ENCODE data around the gene SLC25A44. TPM values are rescaled to one million over a fixed set of nuclear protein-coding genes. Genes with fewer than 3 reads are reported as not detected.
A peak's percentile ranks its signal among the peaks of the same experiment; 100 is the strongest.

SLC25A44 gene
- total RNA-seq, 4 donors from 2014 or later = 9.2 to 19.5 (median 18.5) TPM

DNA sequence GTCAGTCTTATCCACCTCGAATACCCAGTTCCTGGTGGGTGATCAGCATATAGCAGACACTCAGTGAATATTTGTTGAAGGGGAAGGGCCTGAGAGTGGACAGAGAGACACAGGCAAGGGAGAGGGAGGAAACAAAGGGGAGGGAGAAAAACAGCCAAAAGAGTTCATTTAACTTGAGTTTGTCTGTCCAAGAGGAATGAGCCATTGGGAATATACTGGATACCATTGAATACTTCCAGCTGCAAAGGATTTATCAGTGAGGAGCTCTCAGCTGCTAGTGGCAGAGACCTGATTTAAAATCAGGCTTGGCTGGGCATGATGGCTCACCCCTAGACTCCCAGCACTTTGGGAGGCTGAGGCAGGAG is 36.6 kb downstream of the SLC25A44 start:
- TF ChIP-seq, protein P1, sequence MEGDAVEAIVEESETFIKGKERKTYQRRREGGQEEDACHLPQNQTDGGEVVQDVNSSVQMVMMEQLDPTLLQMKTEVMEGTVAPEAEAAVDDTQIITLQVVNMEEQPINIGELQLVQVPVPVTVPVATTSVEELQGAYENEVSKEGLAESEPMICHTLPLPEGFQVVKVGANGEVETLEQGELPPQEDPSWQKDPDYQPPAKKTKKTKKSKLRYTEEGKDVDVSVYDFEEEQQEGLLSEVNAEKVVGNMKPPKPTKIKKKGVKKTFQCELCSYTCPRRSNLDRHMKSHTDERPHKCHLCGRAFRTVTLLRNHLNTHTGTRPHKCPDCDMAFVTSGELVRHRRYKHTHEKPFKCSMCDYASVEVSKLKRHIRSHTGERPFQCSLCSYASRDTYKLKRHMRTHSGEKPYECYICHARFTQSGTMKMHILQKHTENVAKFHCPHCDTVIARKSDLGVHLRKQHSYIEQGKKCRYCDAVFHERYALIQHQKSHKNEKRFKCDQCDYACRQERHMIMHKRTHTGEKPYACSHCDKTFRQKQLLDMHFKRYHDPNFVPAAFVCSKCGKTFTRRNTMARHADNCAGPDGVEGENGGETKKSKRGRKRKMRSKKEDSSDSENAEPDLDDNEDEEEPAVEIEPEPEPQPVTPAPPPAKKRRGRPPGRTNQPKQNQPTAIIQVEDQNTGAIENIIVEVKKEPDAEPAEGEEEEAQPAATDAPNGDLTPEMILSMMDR (IDR thresholded peaks at IDR 0.05 in 4 of 5, conservative IDR thresholded peaks at IDR 0.05 in 1 of 5) = no peak
- no peak for TF ChIP-seq POLR2A (IDR thresholded peaks at IDR 0.05)
- Histone ChIP-seq H3K9me3 (no peaks in the 10 kb centered on the region), H3K4me3 (no peak overlapping the region), H3K4me1 (peaks cover 0 to 5% of the 10 kb centered on the region in 2 donors), H3K27ac (no peak overlapping the region), H3K27me3 (no peaks in the 10 kb centered on the region), H3K36me3 (peaks cover 0 to 18% of the 10 kb centered on the region in 2 donors)
- no peak for DNase-seq
- intact Hi-C loops (cut with DNase I; ENCODE audit: low total_unique reads) (no loop called here), in situ Hi-C loops (cut with MboI; ENCODE audit: low sequenced_read_pairs in 4 of 4) (no loop called here)
- ATAC-seq = no peak

DNA sequence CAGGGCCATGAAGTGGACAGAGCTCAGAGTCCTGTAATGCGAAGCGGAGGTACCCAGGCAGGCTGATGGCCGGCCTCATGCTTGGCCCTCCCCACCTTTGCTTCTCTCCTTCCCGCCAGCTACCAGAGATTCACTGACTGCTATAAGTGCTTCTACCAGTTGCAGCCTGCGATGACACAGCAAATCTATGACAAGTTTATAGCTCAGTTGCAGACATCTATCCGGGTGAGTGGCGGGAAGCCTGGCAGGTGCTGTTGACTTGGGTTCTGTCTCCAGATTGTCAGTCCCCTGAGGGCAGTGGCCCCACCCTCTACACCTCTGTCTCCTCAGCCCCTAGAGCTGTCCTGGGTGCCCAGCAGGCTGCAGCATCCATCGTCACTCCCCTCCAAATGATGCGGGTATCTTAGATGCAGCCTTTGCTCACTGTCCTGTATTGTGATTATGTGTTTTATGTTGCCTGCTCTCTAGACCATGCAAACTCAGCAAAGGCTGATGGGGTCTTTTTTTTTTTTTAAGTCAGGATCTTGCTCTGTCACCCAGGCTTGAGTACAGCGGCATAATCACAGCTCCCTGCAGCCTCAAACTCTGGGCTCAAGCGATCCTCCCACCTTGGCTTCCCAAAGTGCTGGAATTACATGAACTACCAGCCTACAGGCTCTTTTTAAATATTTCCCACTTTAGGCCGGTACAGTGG is 38.4 kb downstream of the SLC25A44 start:
- intact Hi-C loops (cut with DNase I; ENCODE audit: low total_unique reads) = no loop called here
- peaks cover 0 to 37% of the 10 kb centered on the region in 2 donors for H3K36me3 ChIP-seq
- no peaks in the 10 kb centered on the region for H3K9me3 ChIP-seq
- TF ChIP-seq, protein P1 (IDR thresholded peaks at IDR 0.05 in 4 of 5, conservative IDR thresholded peaks at IDR 0.05 in 1 of 5) = no peak
- TF ChIP-seq POLR2A (IDR thresholded peaks at IDR 0.05) = no peak
- no peak overlapping the region for H3K4me3 ChIP-seq
- DNase-seq (no peak), ATAC-seq (peak in 1 of 2 donors; percentile 49)
- H3K4me1 ChIP-seq = no peaks in the 10 kb centered on the region
- no peaks in the 10 kb centered on the region for H3K27me3 ChIP-seq
- in situ Hi-C loops (cut with MboI; ENCODE audit: low sequenced_read_pairs in 4 of 4) = no loop called here
- H3K27ac ChIP-seq = no peak overlapping the region

GRCh38 chr1:156233426-156234127 is 39.7 kb downstream of the SLC25A44 start:
- peaks cover 0 to 49% of the 10 kb centered on the region in 2 donors for H3K36me3 ChIP-seq
- H3K9me3 ChIP-seq = no peaks in the 10 kb centered on the region
- TF ChIP-seq POLR2A (IDR thresholded peaks at IDR 0.05) = no peak
- TF ChIP-seq, protein P1 (IDR thresholded peaks at IDR 0.05 in 4 of 5, conservative IDR thresholded peaks at IDR 0.05 in 1 of 5) = no peak
- H3K4me3 ChIP-seq = no peak overlapping the region
- no peaks in the 10 kb centered on the region for H3K27me3 ChIP-seq
- no peak overlapping the region for H3K27ac ChIP-seq
- ATAC-seq (no peak), DNase-seq (no peak)
- intact Hi-C loops (cut with DNase I; ENCODE audit: low total_unique reads) (no loop called here), in situ Hi-C loops (cut with MboI; ENCODE audit: low sequenced_read_pairs in 4 of 4) (no loop called here)
- no peaks in the 10 kb centered on the region for H3K4me1 ChIP-seq

DNA sequence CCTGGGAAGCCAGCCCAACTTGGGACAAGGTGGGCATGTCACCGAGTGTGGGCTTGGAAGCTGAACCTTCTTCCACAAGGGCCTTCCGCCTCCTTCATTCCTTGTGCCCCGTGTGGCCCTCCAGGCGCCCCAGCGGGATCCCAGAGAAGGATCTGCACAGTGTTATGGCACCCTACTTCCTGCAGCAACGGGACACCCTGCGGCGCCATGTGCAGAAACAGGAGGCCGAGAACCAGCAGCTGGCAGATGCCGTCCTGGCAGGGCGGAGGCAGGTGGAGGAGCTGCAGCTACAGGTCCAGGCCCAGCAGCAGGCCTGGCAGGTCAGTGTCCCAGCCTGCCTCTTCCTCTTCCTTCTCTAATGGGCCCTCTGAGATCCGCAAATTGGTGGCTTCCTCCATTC is 42.3 kb downstream of the SLC25A44 start:
- Histone ChIP-seq H3K4me1 (no peaks in the 10 kb centered on the region), H3K4me3 (no peak overlapping the region), H3K9me3 (no peaks in the 10 kb centered on the region), H3K27me3 (no peaks in the 10 kb centered on the region), H3K36me3 (peaks cover 0 to 68% of the 10 kb centered on the region in 2 donors), H3K27ac (no peak overlapping the region)
- in situ Hi-C loops (cut with MboI; ENCODE audit: low sequenced_read_pairs in 4 of 4) = no loop called here
- DNase-seq = no peak
- ATAC-seq = no peak
- intact Hi-C loops (cut with DNase I; ENCODE audit: low total_unique reads) = no loop called here
- TF ChIP-seq, protein P1 (IDR thresholded peaks at IDR 0.05 in 4 of 5, conservative IDR thresholded peaks at IDR 0.05 in 1 of 5) = no peak
- TF ChIP-seq POLR2A (IDR thresholded peaks at IDR 0.05) = no peak

Data from gastrocnemius medialis (tissue), 4 donors.